ENCODE data around the gene GAA.

- TF ChIP-seq CHD2 (IDR thresholded peaks at IDR 0.05; ENCODE audit: low read length, partially characterized antibody), result no peak
- TF ChIP-seq, protein P1, sequence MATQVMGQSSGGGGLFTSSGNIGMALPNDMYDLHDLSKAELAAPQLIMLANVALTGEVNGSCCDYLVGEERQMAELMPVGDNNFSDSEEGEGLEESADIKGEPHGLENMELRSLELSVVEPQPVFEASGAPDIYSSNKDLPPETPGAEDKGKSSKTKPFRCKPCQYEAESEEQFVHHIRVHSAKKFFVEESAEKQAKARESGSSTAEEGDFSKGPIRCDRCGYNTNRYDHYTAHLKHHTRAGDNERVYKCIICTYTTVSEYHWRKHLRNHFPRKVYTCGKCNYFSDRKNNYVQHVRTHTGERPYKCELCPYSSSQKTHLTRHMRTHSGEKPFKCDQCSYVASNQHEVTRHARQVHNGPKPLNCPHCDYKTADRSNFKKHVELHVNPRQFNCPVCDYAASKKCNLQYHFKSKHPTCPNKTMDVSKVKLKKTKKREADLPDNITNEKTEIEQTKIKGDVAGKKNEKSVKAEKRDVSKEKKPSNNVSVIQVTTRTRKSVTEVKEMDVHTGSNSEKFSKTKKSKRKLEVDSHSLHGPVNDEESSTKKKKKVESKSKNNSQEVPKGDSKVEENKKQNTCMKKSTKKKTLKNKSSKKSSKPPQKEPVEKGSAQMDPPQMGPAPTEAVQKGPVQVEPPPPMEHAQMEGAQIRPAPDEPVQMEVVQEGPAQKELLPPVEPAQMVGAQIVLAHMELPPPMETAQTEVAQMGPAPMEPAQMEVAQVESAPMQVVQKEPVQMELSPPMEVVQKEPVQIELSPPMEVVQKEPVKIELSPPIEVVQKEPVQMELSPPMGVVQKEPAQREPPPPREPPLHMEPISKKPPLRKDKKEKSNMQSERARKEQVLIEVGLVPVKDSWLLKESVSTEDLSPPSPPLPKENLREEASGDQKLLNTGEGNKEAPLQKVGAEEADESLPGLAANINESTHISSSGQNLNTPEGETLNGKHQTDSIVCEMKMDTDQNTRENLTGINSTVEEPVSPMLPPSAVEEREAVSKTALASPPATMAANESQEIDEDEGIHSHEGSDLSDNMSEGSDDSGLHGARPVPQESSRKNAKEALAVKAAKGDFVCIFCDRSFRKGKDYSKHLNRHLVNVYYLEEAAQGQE (IDR thresholded peaks at IDR 0.05; ENCODE audit: low read depth, low read length), result no peak
- TF ChIP-seq RXRA (IDR thresholded peaks at IDR 0.05; ENCODE audit: borderline replicate concordance, low read depth), result no peak
- TF ChIP-seq POLR2AphosphoS5 (IDR thresholded peaks at IDR 0.05; ENCODE audit: low read depth, low read length), result no peak
- no peak for TF ChIP-seq NRF1 (IDR thresholded peaks at IDR 0.05; ENCODE audit: low read depth, low read length)
- TF ChIP-seq, protein P2, sequence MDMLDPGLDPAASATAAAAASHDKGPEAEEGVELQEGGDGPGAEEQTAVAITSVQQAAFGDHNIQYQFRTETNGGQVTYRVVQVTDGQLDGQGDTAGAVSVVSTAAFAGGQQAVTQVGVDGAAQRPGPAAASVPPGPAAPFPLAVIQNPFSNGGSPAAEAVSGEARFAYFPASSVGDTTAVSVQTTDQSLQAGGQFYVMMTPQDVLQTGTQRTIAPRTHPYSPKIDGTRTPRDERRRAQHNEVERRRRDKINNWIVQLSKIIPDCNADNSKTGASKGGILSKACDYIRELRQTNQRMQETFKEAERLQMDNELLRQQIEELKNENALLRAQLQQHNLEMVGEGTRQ (IDR thresholded peaks at IDR 0.05; ENCODE audit: borderline replicate concordance, low read depth, low read length), result no peak
Observed at GRCh38 chr17:80099291-80100034, 1.9 kb upstream of the GAA start.
